B cell (primary cell): ENCODE data around the gene TAF1D. TPM values are rescaled to one million over a fixed set of nuclear protein-coding genes. Genes with fewer than 3 reads are reported as not detected.
"Not testable (repeated sequence)": the region's sequence is repeated elsewhere in the genome, so short reads cannot be mapped to it uniquely, and the experiment has no call there.

Experiments
- ATAC-seq: fragments of 200-7000 bp; cut with Tn5 transposase; one replicate; pipeline ENCODE4 v1.10.0; 2021; ENCODE audit warnings: low read depth, mild to moderate bottlenecking, moderate number of reproducible peaks, moderate library complexity
- CTCF ChIA-PET: fragments of 350-600 bp; sonication (Branson Sonifier 250); formaldehyde crosslinking; loops from one replicate; lab custom pipeline; 2021; ENCODE audit warnings: antibody characterized with exemption, inconsistent platforms; lab: Charles Lee
- POLR2A ChIA-PET: fragments of 350-600 bp; sonication (Branson Sonifier 250); formaldehyde crosslinking; loops from one replicate; lab custom pipeline; 2021; ENCODE audit warnings: antibody characterized with exemption; lab: Charles Lee
- DNase-seq: peaks from one replicate; pipeline ENCODE4 v3.0.0; 2013
- H2AFZ ChIP-seq: 2 replicates; pipeline ENCODE4 v1.6.1; 2012; ENCODE audit warnings: mild to moderate bottlenecking, low read depth, low read length; ENCODE audit not compliant: insufficient read depth, poor library complexity, severe bottlenecking
- H3K27ac ChIP-seq, 2 donors: 1 replicate in 1 of 2; 2 replicates in 1 of 2; pipeline ENCODE4 v1.5.1; 2012 to 2013; ENCODE audit warnings: low read length in 2 of 2, mild to moderate bottlenecking in 2 of 2, moderate library complexity in 1 of 2
- H3K27me3 ChIP-seq, 4 experiments: fragments of 200-600 bp in 1 of 4; sonication (generic) in 1 of 4; replicated peaks in 1 of 4; 1 replicate in 2 of 4; 2 replicates in 2 of 4; pipeline versions ENCODE4 v1.6.1 to v1.7.0; 2013 to 2016; ENCODE audit warnings: low read length in 3 of 4, mild to moderate bottlenecking in 2 of 4, mixed read lengths in 1 of 4, moderate library complexity in 1 of 4; ENCODE audit not compliant: insufficient read depth in 4 of 4, control insufficient read depth in 3 of 4; ENCODE audit errors: control extremely low read depth in 1 of 4
- H3K36me3 ChIP-seq, 2 experiments: replicated peaks in 1 of 2; 1 replicate in 1 of 2; 2 replicates in 1 of 2; pipeline versions ENCODE4 v1.6.1 to v1.7.1; 2013; ENCODE audit warnings: low read length in 1 of 2; ENCODE audit not compliant: insufficient read depth in 2 of 2, control insufficient read depth in 1 of 2; ENCODE audit errors: control extremely low read depth in 1 of 2, extremely low read depth in 1 of 2
- H3K4me1 ChIP-seq, 2 donors: fragments of 200-600 bp in 1 of 2; sonication (generic) in 1 of 2; 1 replicate in 1 of 2; 2 replicates in 1 of 2; pipeline versions ENCODE4 v1.5.1 to v1.6.1; 2013 to 2017; ENCODE audit warnings: low read length in 2 of 2; ENCODE audit not compliant: control insufficient read depth in 2 of 2, insufficient read depth in 2 of 2
- H3K4me2 ChIP-seq: replicated peaks from 2 replicates; pipeline ENCODE3; 2012; ENCODE audit warnings: mild to moderate bottlenecking, low read depth, low read length; ENCODE audit not compliant: poor library complexity, severe bottlenecking
- H3K4me3 ChIP-seq, 5 experiments: fragments of 200-600 bp in 1 of 5; sonication (generic) in 1 of 5; 1 replicate in 3 of 5; 2 replicates in 2 of 5; pipeline versions ENCODE4 v1.5.1 to v1.7.0; 2011 to 2016; ENCODE audit warnings: low read length in 4 of 5, mild to moderate bottlenecking in 4 of 5, low read depth in 2 of 5, control low read depth in 1 of 5, moderate library complexity in 1 of 5; ENCODE audit not compliant: insufficient read depth in 1 of 5; ENCODE audit errors: control extremely low read depth in 1 of 5, extremely low read depth in 1 of 5
- H3K79me2 ChIP-seq: fragments of 200-600 bp; sonication (generic); one replicate; pipeline ENCODE4 v1.6.0; 2016; ENCODE audit warnings: low read length; ENCODE audit not compliant: control insufficient read depth, insufficient read depth
- H3K9ac ChIP-seq: fragments of 200-600 bp; sonication (generic); 2 replicates; pipeline ENCODE4 v1.6.1; 2017; ENCODE audit warnings: mild to moderate bottlenecking, low read length, moderate library complexity
- H3K9me3 ChIP-seq, 3 donors: one replicate each; pipeline versions ENCODE4 v1.6.1 to v1.7.1; 2013; ENCODE audit warnings: low read length in 2 of 3; ENCODE audit not compliant: control insufficient read depth in 2 of 3, insufficient read depth in 1 of 3; ENCODE audit errors: control extremely low read depth in 1 of 3
- H4K20me1 ChIP-seq: 2 replicates; pipeline ENCODE4 v1.6.0; 2012; ENCODE audit warnings: mild to moderate bottlenecking, low read length; ENCODE audit not compliant: insufficient read depth, control insufficient read depth, poor library complexity, severe bottlenecking
- H3K27ac Mint-ChIP-seq: one replicate; pipeline ENCODE4 v1.8.0; 2021; ENCODE audit warnings: mixed read lengths
- H3K27me3 Mint-ChIP-seq: one replicate; pipeline ENCODE4 v1.8.0; 2021; ENCODE audit warnings: mixed read lengths
- H3K4me1 Mint-ChIP-seq: one replicate; pipeline ENCODE4 v1.8.0; 2021; ENCODE audit warnings: mixed read lengths
- H3K4me3 Mint-ChIP-seq: one replicate; pipeline ENCODE4 v1.8.0; 2021; ENCODE audit warnings: mixed read lengths
- H3K9me3 Mint-ChIP-seq: one replicate; pipeline ENCODE4 v1.8.0; 2022; ENCODE audit warnings: mixed read lengths; ENCODE audit not compliant: insufficient read depth
- EZH2 ChIP-seq: IDR thresholded peaks from 2 replicates; pipeline ENCODE4 v1.6.1; 2012; ENCODE audit warnings: borderline replicate concordance, low read depth, mild to moderate bottlenecking, moderate library complexity, low read length; ENCODE audit not compliant: insufficient read depth, poor library complexity, severe bottlenecking
- whole genome bisulfite sequencing: methylation state at CpG from one replicate; pipeline ENCODE4 v1.1.5; 2013; ENCODE audit warnings: missing lambda C conversion rate; ENCODE audit not compliant: insufficient coverage; 5-methylcytosine and 5-hydroxymethylcytosine counted together
- intact Hi-C: fragments of 100-400 bp; cut with micrococcal nuclease; formaldehyde crosslinking; loops from one replicate; pipeline ENCODE4 v1.10.0; 2022
- polyA plus RNA-seq: library from polyadenylated mRNA; depleted of rRNA; stranded (reverse); fragments of >200 nt; gene quantifications from 2 replicates; pipeline ENCODE4 v1.2.3, GENCODE V29; 2012
- total RNA-seq, 2 donors: library from RNA; stranded (reverse); fragments of 120-200 nt in 1 of 2; gene quantifications; 1 replicate in 1 of 2; 2 replicates in 1 of 2; pipeline versions ENCODE4 v1.2.3 to v1.2.4, GENCODE V29; 2013 to 2022
- TF ChIP-seq, protein P1 (sequence below): fragments of 200-600 bp; IDR thresholded peaks from one replicate; pipeline ENCODE4 v1.8.0; 2022; ENCODE audit warnings: antibody characterized with exemption, mild to moderate bottlenecking

The TAF1D gene
- total and polyA plus RNA-seq, 2 donors (not counting 1 experiment from before 2014, with no cell fraction given): 127 to 230 TPM

DNA sequence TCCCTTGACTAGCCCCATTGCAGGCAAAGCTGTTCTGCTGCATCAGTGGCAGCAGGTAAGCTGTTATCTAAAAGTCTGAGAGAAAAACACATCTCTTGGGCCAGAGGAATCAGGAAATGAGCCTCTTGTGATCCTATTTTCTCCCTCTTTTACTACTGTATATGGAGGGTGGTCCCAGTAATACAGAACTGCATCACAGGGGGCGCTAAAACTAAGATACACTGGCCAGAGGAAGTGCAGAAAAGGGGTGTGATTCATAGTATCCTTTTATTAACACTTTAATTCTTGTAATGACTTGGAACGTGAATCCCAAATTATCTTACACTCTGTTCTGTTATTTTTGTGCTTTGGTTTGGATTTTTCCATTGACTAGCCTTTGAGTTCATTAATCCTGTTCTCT lies 34.0 kb upstream of the TAF1D start:
- no CpG with 5 or more reads among the region's 2 CpGs for WGBS
- H3K4me3 Mint-ChIP-seq: no peak overlapping the region
- H3K27me3 Mint-ChIP-seq: no peaks in the 10 kb centered on the region
- H2AFZ ChIP-seq: no peak overlapping the region
- no peak overlapping the region for H3K9ac ChIP-seq
- intact Hi-C loops: no loop called here
- H3K27me3 ChIP-seq: no peaks in the 10 kb centered on the region
- no peaks in the 10 kb centered on the region for H3K4me1 Mint-ChIP-seq
- no peaks in the 10 kb centered on the region for H4K20me1 ChIP-seq
- TF ChIP-seq, protein P1, sequence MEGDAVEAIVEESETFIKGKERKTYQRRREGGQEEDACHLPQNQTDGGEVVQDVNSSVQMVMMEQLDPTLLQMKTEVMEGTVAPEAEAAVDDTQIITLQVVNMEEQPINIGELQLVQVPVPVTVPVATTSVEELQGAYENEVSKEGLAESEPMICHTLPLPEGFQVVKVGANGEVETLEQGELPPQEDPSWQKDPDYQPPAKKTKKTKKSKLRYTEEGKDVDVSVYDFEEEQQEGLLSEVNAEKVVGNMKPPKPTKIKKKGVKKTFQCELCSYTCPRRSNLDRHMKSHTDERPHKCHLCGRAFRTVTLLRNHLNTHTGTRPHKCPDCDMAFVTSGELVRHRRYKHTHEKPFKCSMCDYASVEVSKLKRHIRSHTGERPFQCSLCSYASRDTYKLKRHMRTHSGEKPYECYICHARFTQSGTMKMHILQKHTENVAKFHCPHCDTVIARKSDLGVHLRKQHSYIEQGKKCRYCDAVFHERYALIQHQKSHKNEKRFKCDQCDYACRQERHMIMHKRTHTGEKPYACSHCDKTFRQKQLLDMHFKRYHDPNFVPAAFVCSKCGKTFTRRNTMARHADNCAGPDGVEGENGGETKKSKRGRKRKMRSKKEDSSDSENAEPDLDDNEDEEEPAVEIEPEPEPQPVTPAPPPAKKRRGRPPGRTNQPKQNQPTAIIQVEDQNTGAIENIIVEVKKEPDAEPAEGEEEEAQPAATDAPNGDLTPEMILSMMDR: no peak
- TF ChIP-seq EZH2: no peak
- no peaks in the 10 kb centered on the region for H3K9me3 Mint-ChIP-seq
- CTCF ChIA-PET: no interaction called here
- H3K9me3 ChIP-seq: peaks cover 0 to 26% (median 10%) of the 10 kb centered on the region in 3 donors
- H3K4me2 ChIP-seq: no peak overlapping the region
- H3K79me2 ChIP-seq: no peaks in the 10 kb centered on the region
- POLR2A ChIA-PET: no interaction called here
- no peak overlapping the region for H3K4me3 ChIP-seq
- DNase-seq: no peak
- no peaks in the 10 kb centered on the region for H3K4me1 ChIP-seq
- no peak for ATAC-seq
- no peak overlapping the region for H3K27ac ChIP-seq
- no peak overlapping the region for H3K27ac Mint-ChIP-seq
- no peaks in the 10 kb centered on the region for H3K36me3 ChIP-seq

- H3K27me3 Mint-ChIP-seq, ATAC-seq, H4K20me1 ChIP-seq, H3K9ac ChIP-seq, H3K4me1 ChIP-seq, H3K4me3 Mint-ChIP-seq, H3K27ac ChIP-seq, DNase-seq, H3K36me3 ChIP-seq, H3K9me3 Mint-ChIP-seq, H3K4me1 Mint-ChIP-seq, H3K4me3 ChIP-seq, H3K4me2 ChIP-seq, H3K79me2 ChIP-seq, H2AFZ ChIP-seq, H3K27me3 ChIP-seq, intact Hi-C loops, POLR2A ChIA-PET, H3K27ac Mint-ChIP-seq: not testable (repeated sequence)
- no CpG with 5 or more reads among the region's 3 CpGs for WGBS
- CTCF ChIA-PET: interaction anchor here (0.7 kb wide), 1 partner anchor 136 kb away, joined by 3 read pairs; no protein-coding TSS in a partner anchor
- peaks cover 0 to 26% (median 10%) of the 10 kb centered on the region in 3 donors for H3K9me3 ChIP-seq
Observed at GRCh38 chr11:93774560-93774959, 33.3 kb upstream of the TAF1D start.
